ENCODE measurements around the gene CYP11A1.

CYP11A1 gene

GRCh38 chr15:74368121-74368520 is 675 bp upstream of the CYP11A1 start:
- H2AFZ ChIP-seq (ENCODE audit: low read length) = no peak overlapping the region
- H3K36me3 ChIP-seq (replicated peaks; ENCODE audit: insufficient read depth, low read length) = no peaks in the 10 kb centered on the region
- no peak for DNase-seq
- 0 out of 2 replicates have a peak, but pooled peaks cover 4% of the 10 kb centered on the region for H3K27me3 ChIP-seq (replicated peaks; ENCODE audit: insufficient read depth, low read length)
- H4K20me1 ChIP-seq (ENCODE audit: insufficient read depth, low read length) = no peaks in the 10 kb centered on the region
- no peak overlapping the region for H3K27ac ChIP-seq (ENCODE audit: low read length)
- no peaks in the 10 kb centered on the region for H3K9me2 ChIP-seq (replicated peaks; ENCODE audit: insufficient read depth, low read length)
- H3K9me3 ChIP-seq (replicated peaks; ENCODE audit: insufficient read depth, low read length) = no peaks in the 10 kb centered on the region
- no peaks in the 10 kb centered on the region for H3K79me2 ChIP-seq (ENCODE audit: low read length)
- no peaks in the 10 kb centered on the region for H3F3A ChIP-seq (ENCODE audit: insufficient read depth, low read length)
- TF ChIP-seq EZH2 (optimal IDR thresholded peaks at IDR 0.05; ENCODE audit: low read depth, low read length) (no peak), EZH2phosphoT487 (IDR thresholded peaks at IDR 0.05; ENCODE audit: low read length) (no peak)
- TF ChIP-seq, protein P1, sequence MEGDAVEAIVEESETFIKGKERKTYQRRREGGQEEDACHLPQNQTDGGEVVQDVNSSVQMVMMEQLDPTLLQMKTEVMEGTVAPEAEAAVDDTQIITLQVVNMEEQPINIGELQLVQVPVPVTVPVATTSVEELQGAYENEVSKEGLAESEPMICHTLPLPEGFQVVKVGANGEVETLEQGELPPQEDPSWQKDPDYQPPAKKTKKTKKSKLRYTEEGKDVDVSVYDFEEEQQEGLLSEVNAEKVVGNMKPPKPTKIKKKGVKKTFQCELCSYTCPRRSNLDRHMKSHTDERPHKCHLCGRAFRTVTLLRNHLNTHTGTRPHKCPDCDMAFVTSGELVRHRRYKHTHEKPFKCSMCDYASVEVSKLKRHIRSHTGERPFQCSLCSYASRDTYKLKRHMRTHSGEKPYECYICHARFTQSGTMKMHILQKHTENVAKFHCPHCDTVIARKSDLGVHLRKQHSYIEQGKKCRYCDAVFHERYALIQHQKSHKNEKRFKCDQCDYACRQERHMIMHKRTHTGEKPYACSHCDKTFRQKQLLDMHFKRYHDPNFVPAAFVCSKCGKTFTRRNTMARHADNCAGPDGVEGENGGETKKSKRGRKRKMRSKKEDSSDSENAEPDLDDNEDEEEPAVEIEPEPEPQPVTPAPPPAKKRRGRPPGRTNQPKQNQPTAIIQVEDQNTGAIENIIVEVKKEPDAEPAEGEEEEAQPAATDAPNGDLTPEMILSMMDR (IDR thresholded peaks at IDR 0.05; ENCODE audit: low read length) = no peak
- H3K4me3 ChIP-seq (ENCODE audit: low read length) = no peak overlapping the region
- no peak overlapping the region for H3K9ac ChIP-seq (ENCODE audit: low read length)
- peaks cover 1% of the 10 kb centered on the region; the same call in 1 of the 2 replicates for H3K4me1 ChIP-seq (ENCODE audit: low read length)
- H3K4me2 ChIP-seq (ENCODE audit: low read depth, low read length) = no peak overlapping the region

- no peaks in the 10 kb centered on the region for H3K9me2 ChIP-seq (replicated peaks; ENCODE audit: insufficient read depth, low read length)
- peak overlapping the region; percentile 63 for H2AFZ ChIP-seq (ENCODE audit: low read length)
- peak; percentile 48 for DNase-seq
- peak overlapping the region; percentile 35; the same call in 1 of the 2 replicates for H3K9ac ChIP-seq (ENCODE audit: low read length)
- H3K79me2 ChIP-seq (ENCODE audit: low read length) = no peaks in the 10 kb centered on the region
- H3K27me3 ChIP-seq (replicated peaks; ENCODE audit: insufficient read depth, low read length) = no peaks in the 10 kb centered on the region
- H3K4me3 ChIP-seq (ENCODE audit: low read length) = peak overlapping the region; percentile 44; the same call in 1 of the 2 replicates
- H3K4me1 ChIP-seq (ENCODE audit: low read length) = no peaks in the 10 kb centered on the region
- no peaks in the 10 kb centered on the region for H4K20me1 ChIP-seq (ENCODE audit: insufficient read depth, low read length)
- no peak for TF ChIP-seq EZH2phosphoT487 (IDR thresholded peaks at IDR 0.05; ENCODE audit: low read length)
- TF ChIP-seq, protein P1 (IDR thresholded peaks at IDR 0.05; ENCODE audit: low read length) = no peak
- no peak for TF ChIP-seq EZH2 (optimal IDR thresholded peaks at IDR 0.05; ENCODE audit: low read depth, low read length)
- H3F3A ChIP-seq (ENCODE audit: insufficient read depth, low read length) = no peaks in the 10 kb centered on the region
- peak overlapping the region; percentile 60 for H3K4me2 ChIP-seq (ENCODE audit: low read depth, low read length)
- H3K27ac ChIP-seq (ENCODE audit: low read length) = no peak overlapping the region
- no peaks in the 10 kb centered on the region for H3K36me3 ChIP-seq (replicated peaks; ENCODE audit: insufficient read depth, low read length)
- no peaks in the 10 kb centered on the region for H3K9me3 ChIP-seq (replicated peaks; ENCODE audit: insufficient read depth, low read length)
Observed at GRCh38 chr15:74365598-74366445, 1.6 kb downstream of the CYP11A1 start.

GRCh38 chr15:74364936-74365597 is 2.4 kb downstream of the CYP11A1 start:
- no peak for TF ChIP-seq EZH2 (optimal IDR thresholded peaks at IDR 0.05; ENCODE audit: low read depth, low read length)
- no peak for TF ChIP-seq EZH2phosphoT487 (IDR thresholded peaks at IDR 0.05; ENCODE audit: low read length)
- TF ChIP-seq, protein P1 (IDR thresholded peaks at IDR 0.05; ENCODE audit: low read length) = no peak
- H3K79me2 ChIP-seq (ENCODE audit: low read length) = no peaks in the 10 kb centered on the region
- no peaks in the 10 kb centered on the region for H3F3A ChIP-seq (ENCODE audit: insufficient read depth, low read length)
- H3K9ac ChIP-seq (ENCODE audit: low read length) = no peak overlapping the region
- no peak overlapping the region for H3K4me3 ChIP-seq (ENCODE audit: low read length)
- H3K4me1 ChIP-seq (ENCODE audit: low read length) = no peaks in the 10 kb centered on the region
- no peaks in the 10 kb centered on the region for H3K9me3 ChIP-seq (replicated peaks; ENCODE audit: insufficient read depth, low read length)
- no peaks in the 10 kb centered on the region for H4K20me1 ChIP-seq (ENCODE audit: insufficient read depth, low read length)
- no peaks in the 10 kb centered on the region for H3K36me3 ChIP-seq (replicated peaks; ENCODE audit: insufficient read depth, low read length)
- no peaks in the 10 kb centered on the region for H3K27me3 ChIP-seq (replicated peaks; ENCODE audit: insufficient read depth, low read length)
- DNase-seq = no peak
- no peak overlapping the region for H2AFZ ChIP-seq (ENCODE audit: low read length)
- no peak overlapping the region for H3K4me2 ChIP-seq (ENCODE audit: low read depth, low read length)
- H3K27ac ChIP-seq (ENCODE audit: low read length) = no peak overlapping the region
- no peaks in the 10 kb centered on the region for H3K9me2 ChIP-seq (replicated peaks; ENCODE audit: insufficient read depth, low read length)

Data from MM.1S (cell line).